Ascending aorta (tissue), 2 donors: ENCODE results near the gene GRK2. TPM values are rescaled to one million over a fixed set of nuclear protein-coding genes. Genes with fewer than 3 reads are reported as not detected.

ENCODE experiments used
- DNase-seq, 2 donors: peaks; one replicate each; pipeline ENCODE4 v3.0.0-alpha.2; 2019; ENCODE audit warnings: low spot score in 2 of 2
- H3K27ac ChIP-seq, 2 donors: fragments of 200-600 bp; sonication (generic); one replicate each; pipeline ENCODE4 v1.5.1; 2016 to 2017; ENCODE audit warnings: mild to moderate bottlenecking in 1 of 2
- H3K27me3 ChIP-seq: fragments of 200-600 bp; sonication (generic); one replicate; pipeline ENCODE4 v1.5.1; 2017
- H3K36me3 ChIP-seq, 2 donors: fragments of 200-600 bp; sonication (generic); one replicate each; pipeline ENCODE4 v1.5.1; 2016
- H3K4me1 ChIP-seq, 2 donors: fragments of 200-600 bp; sonication (generic); one replicate each; pipeline ENCODE4 v1.5.1; 2016 to 2017; ENCODE audit warnings: mild to moderate bottlenecking in 1 of 2
- H3K4me3 ChIP-seq, 2 donors: fragments of 200-600 bp; sonication (generic); one replicate each; pipeline ENCODE4 v1.5.1; 2016 to 2017; ENCODE audit warnings: mild to moderate bottlenecking in 1 of 2
- H3K9me3 ChIP-seq, 2 donors: fragments of 200-600 bp; sonication (generic); one replicate each; pipeline ENCODE4 v1.5.1; 2016
- CTCF ChIP-seq, 3 experiments: fragments of 200-600 bp in 2 of 3; fragments of 450-650 bp in 1 of 3; sonication (generic) in 2 of 3; IDR thresholded peaks; one replicate each; pipeline ENCODE4 v1.5.1; 2016 to 2019; ENCODE audit warnings: antibody characterized with exemption in 3 of 3, mild to moderate bottlenecking in 1 of 3, moderate library complexity in 1 of 3
- intact Hi-C: fragments of 100-400 bp; cut with DNase I; formaldehyde crosslinking; loops from one replicate; pipeline ENCODE4 v1.15.1; 2023
- total RNA-seq: library from RNA; depleted of rRNA; stranded (reverse); fragments of >200 nt; gene quantifications from one replicate; pipeline ENCODE4 v1.1.0, GENCODE V29; 2016

GRK2 gene
- total RNA-seq, 1 donor from 2014 or later, result 65.3 TPM

GRCh38 chr11:67283481-67283963 is 17.2 kb downstream of the GRK2 start:
- H3K27me3 ChIP-seq, result no peaks in the 10 kb centered on the region
- no peak for DNase-seq
- TF ChIP-seq CTCF (IDR thresholded peaks at IDR 0.05), result no peak
- H3K4me1 ChIP-seq, result peaks cover 7 to 11% of the 10 kb centered on the region in 2 donors
- H3K36me3 ChIP-seq, result peaks cover 71 to 83% of the 10 kb centered on the region in 2 donors
- no peaks in the 10 kb centered on the region for H3K9me3 ChIP-seq
- intact Hi-C loops, result no loop called here
- H3K27ac ChIP-seq, result peak overlapping the region; percentile 19 to 23
- H3K4me3 ChIP-seq, result no peak overlapping the region

GRCh38 chr11:67284811-67285540 is 18.7 kb downstream of the GRK2 start:
- H3K4me3 ChIP-seq, result no peak overlapping the region
- no peaks in the 10 kb centered on the region for H3K27me3 ChIP-seq
- H3K36me3 ChIP-seq, result peaks cover 62 to 68% of the 10 kb centered on the region in 2 donors
- intact Hi-C loops, result no loop called here
- peaks cover 7 to 15% of the 10 kb centered on the region in 2 donors for H3K4me1 ChIP-seq
- no peaks in the 10 kb centered on the region for H3K9me3 ChIP-seq
- no peak for DNase-seq
- H3K27ac ChIP-seq, result peak overlapping the region in 1 of 2 donors; percentile 13
- TF ChIP-seq CTCF (IDR thresholded peaks at IDR 0.05), result no peak

- peaks cover 53 to 60% of the 10 kb centered on the region in 2 donors for H3K36me3 ChIP-seq
- no peaks in the 10 kb centered on the region for H3K27me3 ChIP-seq
- peak overlapping the region; percentile 91 to 98 for H3K27ac ChIP-seq
- intact Hi-C loops, result no loop called here
- DNase-seq, result no peak
- no peak for TF ChIP-seq CTCF (IDR thresholded peaks at IDR 0.05)
- H3K4me1 ChIP-seq, result peaks cover 14 to 24% of the 10 kb centered on the region in 2 donors
- no peaks in the 10 kb centered on the region for H3K9me3 ChIP-seq
- H3K4me3 ChIP-seq, result no peak overlapping the region
Observed at GRCh38 chr11:67285541-67286498, 19.5 kb downstream of the GRK2 start.

GRCh38 chr11:67286621-67287333 is 20.5 kb downstream of the GRK2 start:
- Histone ChIP-seq H3K9me3 (no peaks in the 10 kb centered on the region), H3K4me3 (no peak overlapping the region), H3K27ac (peak overlapping the region; percentile 91 to 98), H3K36me3 (peaks cover 45 to 56% of the 10 kb centered on the region in 2 donors), H3K27me3 (no peaks in the 10 kb centered on the region), H3K4me1 (peaks cover 14 to 33% of the 10 kb centered on the region in 2 donors)
- intact Hi-C loops, result no loop called here
- no peak for TF ChIP-seq CTCF (IDR thresholded peaks at IDR 0.05)
- DNase-seq, result no peak
